Stimulated activated naive CD8-positive, alpha-beta T cell treated with anti-CD3 and anti-CD28 coated beads, Interleukin-15, Interleukin-2, amounts not matched to agents 100 ng/mL and 50 ng/mL, for 24 hours (primary cell): Measurements from ENCODE around the gene INPP5J.

Experiments used
- H3K27ac Mint-ChIP-seq: one replicate; pipeline ENCODE4 v1.8.0; 2021; ENCODE audit warnings: mild to moderate bottlenecking, mixed read lengths
- H3K27me3 Mint-ChIP-seq: one replicate; pipeline ENCODE4 v1.8.0; 2021; ENCODE audit warnings: mixed read lengths
- H3K36me3 Mint-ChIP-seq: one replicate; pipeline ENCODE4 v1.8.0; 2021; ENCODE audit warnings: low read depth, mixed read lengths
- H3K4me1 Mint-ChIP-seq: one replicate; pipeline ENCODE4 v1.8.0; 2021; ENCODE audit warnings: low read depth, mixed read lengths
- H3K4me3 Mint-ChIP-seq: one replicate; pipeline ENCODE4 v1.8.0; 2021; ENCODE audit warnings: mild to moderate bottlenecking, mixed read lengths
- H3K9me3 Mint-ChIP-seq: one replicate; pipeline ENCODE4 v1.8.0; 2021; ENCODE audit warnings: mixed read lengths

INPP5J gene

GRCh38 chr22:31124290-31124689 is 1.5 kb downstream of the INPP5J start:
- H3K4me1 Mint-ChIP-seq: no peaks in the 10 kb centered on the region
- no peaks in the 10 kb centered on the region for H3K36me3 Mint-ChIP-seq
- no peaks in the 10 kb centered on the region for H3K27me3 Mint-ChIP-seq
- H3K4me3 Mint-ChIP-seq: no peak overlapping the region
- no peak overlapping the region for H3K27ac Mint-ChIP-seq
- H3K9me3 Mint-ChIP-seq: no peaks in the 10 kb centered on the region

DNA sequence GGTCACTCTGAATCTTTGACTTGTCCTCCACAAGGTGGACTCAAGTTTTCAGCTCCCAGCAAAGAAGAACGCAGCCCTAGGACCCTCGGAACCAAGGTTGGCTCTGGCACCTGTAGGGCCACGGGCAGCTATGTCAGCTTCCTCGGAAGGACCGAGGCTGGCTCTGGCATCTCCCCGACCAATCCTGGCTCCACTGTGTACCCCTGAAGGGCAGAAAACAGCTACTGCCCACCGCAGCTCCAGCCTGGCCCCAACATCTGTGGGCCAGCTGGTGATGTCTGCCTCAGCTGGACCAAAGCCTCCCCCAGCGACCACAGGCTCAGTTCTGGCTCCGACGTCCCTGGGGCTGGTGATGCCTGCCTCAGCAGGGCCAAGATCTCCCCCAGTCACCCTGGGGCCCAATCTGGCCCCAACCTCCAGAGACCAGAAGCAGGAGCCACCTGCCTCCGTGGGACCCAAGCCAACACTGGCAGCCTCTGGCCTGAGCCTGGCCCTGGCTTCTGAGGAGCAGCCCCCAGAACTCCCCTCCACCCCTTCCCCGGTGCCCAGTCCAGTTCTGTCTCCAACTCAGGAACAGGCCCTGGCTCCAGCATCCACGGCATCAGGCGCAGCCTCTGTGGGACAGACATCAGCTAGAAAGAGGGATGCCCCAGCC is 2.2 kb downstream of the INPP5J start:
- Mint-ChIP-seq H3K27me3 (no peaks in the 10 kb centered on the region), H3K9me3 (no peaks in the 10 kb centered on the region)

GRCh38 chr22:31125521-31126117 is 2.9 kb downstream of the INPP5J start:
- Mint-ChIP-seq H3K27ac (no peak overlapping the region), H3K4me1 (no peaks in the 10 kb centered on the region), H3K27me3 (no peaks in the 10 kb centered on the region), H3K9me3 (no peaks in the 10 kb centered on the region), H3K36me3 (no peaks in the 10 kb centered on the region), H3K4me3 (no peak overlapping the region)

More for the DNA sequence above, 2.2 kb downstream of the INPP5J start:
- no peak overlapping the region for H3K4me3 Mint-ChIP-seq
- H3K27ac Mint-ChIP-seq: no peak overlapping the region
- H3K36me3 Mint-ChIP-seq: no peaks in the 10 kb centered on the region
- no peaks in the 10 kb centered on the region for H3K4me1 Mint-ChIP-seq

DNA sequence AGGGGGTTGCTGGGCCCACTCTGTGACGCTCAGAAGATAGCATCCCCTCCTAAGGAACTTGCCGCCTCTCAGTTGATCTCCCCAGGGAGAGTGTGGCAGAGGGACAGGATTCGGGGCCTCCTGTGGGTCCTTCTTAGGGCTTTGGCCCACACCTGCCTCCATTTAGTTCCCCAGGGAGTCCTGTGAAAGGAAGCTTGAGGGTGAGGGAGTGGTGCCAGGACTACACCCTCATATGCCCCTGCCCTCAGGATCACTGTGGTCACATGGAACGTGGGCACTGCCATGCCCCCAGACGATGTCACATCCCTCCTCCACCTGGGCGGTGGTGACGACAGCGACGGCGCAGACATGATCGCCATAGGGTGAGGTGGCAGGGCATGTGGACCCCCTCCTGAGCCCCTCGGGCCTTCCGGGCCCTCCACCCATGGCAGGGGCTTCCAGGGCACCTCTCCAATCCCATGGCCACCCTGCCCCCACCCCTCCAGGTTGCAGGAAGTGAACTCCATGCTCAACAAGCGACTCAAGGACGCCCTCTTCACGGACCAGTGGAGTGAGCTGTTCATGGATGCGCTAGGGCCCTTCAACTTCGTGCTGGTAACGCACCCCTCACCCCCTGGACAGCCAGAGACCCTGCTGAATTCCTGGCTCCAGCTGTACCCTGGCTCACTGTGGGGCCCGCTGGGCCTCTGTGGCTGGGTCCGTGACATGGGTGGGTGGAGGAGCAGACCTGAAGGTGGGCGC is 3.5 kb downstream of the INPP5J start:
- Mint-ChIP-seq H3K4me3 (no peak overlapping the region), H3K9me3 (no peaks in the 10 kb centered on the region), H3K27ac (no peak overlapping the region), H3K4me1 (no peaks in the 10 kb centered on the region), H3K36me3 (no peaks in the 10 kb centered on the region), H3K27me3 (no peaks in the 10 kb centered on the region)

DNA sequence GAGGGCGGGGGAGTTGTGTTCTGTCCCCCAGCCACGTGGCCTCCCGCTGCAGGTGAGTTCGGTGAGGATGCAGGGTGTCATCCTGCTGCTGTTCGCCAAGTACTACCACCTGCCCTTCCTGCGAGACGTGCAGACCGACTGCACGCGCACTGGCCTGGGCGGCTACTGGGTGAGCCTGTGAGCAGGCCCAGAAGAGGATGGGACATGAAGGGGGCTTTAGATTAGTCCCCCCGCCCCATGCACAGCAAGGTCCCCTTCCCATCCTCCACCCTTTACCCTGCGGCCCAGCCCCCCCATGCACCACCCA is 4.1 kb downstream of the INPP5J start:
- Mint-ChIP-seq H3K36me3 (no peaks in the 10 kb centered on the region), H3K4me3 (no peak overlapping the region), H3K9me3 (no peaks in the 10 kb centered on the region), H3K4me1 (no peaks in the 10 kb centered on the region), H3K27ac (no peak overlapping the region), H3K27me3 (no peaks in the 10 kb centered on the region)

GRCh38 chr22:31127181-31127772 is 4.5 kb downstream of the INPP5J start:
- Mint-ChIP-seq H3K4me1 (no peaks in the 10 kb centered on the region), H3K27ac (no peak overlapping the region), H3K9me3 (no peaks in the 10 kb centered on the region), H3K4me3 (no peak overlapping the region), H3K27me3 (no peaks in the 10 kb centered on the region), H3K36me3 (no peaks in the 10 kb centered on the region)

DNA sequence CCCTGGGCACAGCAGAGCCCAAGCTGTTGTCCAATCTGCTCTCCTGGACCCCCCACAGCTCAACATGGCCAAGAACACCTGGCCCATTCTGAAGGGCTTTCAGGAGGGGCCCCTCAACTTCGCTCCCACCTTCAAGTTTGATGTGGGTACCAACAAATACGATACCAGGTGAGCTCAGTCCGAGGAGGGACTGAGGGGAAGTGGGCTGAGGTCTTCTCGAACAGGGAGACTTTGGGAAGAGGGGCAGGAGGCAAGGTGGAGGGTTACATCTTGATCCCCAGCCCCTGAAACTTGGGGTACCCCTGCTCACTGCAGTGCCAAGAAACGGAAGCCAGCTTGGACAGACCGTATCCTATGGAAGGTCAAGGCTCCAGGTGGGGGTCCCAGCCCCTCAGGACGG is 5.4 kb downstream of the INPP5J start:
- no peaks in the 10 kb centered on the region for H3K36me3 Mint-ChIP-seq
- H3K27ac Mint-ChIP-seq: no peak overlapping the region
- no peaks in the 10 kb centered on the region for H3K9me3 Mint-ChIP-seq
- no peaks in the 10 kb centered on the region for H3K27me3 Mint-ChIP-seq
- H3K4me3 Mint-ChIP-seq: no peak overlapping the region
- H3K4me1 Mint-ChIP-seq: no peaks in the 10 kb centered on the region

- Mint-ChIP-seq H3K27me3 (no peaks in the 10 kb centered on the region), H3K4me1 (no peaks in the 10 kb centered on the region), H3K4me3 (no peak overlapping the region), H3K27ac (no peak overlapping the region), H3K36me3 (no peaks in the 10 kb centered on the region), H3K9me3 (no peaks in the 10 kb centered on the region)
Observed at GRCh38 chr22:31130873-31131272, 8.1 kb downstream of the INPP5J start.

GRCh38 chr22:31133911-31134310 is 11.1 kb downstream of the INPP5J start:
- Mint-ChIP-seq H3K4me1 (no peaks in the 10 kb centered on the region), H3K9me3 (no peaks in the 10 kb centered on the region), H3K27me3 (no peaks in the 10 kb centered on the region), H3K4me3 (no peak overlapping the region), H3K36me3 (no peaks in the 10 kb centered on the region), H3K27ac (no peak overlapping the region)

GRCh38 chr22:31134688-31135087 is 11.9 kb downstream of the INPP5J start:
- Mint-ChIP-seq H3K4me3 (no peak overlapping the region), H3K9me3 (no peaks in the 10 kb centered on the region), H3K27me3 (no peaks in the 10 kb centered on the region), H3K27ac (no peak overlapping the region), H3K36me3 (no peaks in the 10 kb centered on the region), H3K4me1 (no peaks in the 10 kb centered on the region)

DNA sequence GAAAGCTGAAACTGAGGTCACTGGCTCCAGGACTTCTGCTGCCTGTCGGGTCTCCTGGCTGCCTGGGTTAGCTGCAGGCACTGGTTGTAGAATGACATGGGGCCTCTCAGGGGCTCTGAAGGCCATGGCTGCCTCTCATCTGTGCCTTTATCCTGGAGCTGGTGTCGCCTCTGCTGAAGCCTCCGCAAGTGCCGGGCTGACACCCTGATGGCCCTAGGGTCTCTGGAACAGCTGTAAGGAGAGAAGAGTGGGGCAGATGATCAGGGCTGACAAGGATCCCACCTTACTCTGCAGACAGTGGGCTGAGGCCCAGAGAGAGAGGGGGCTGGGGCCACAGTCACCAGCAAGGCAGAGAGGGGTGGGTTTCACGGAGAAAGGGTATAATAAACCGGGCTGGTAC is 12.9 kb downstream of the INPP5J start:
- Mint-ChIP-seq H3K36me3 (no peaks in the 10 kb centered on the region), H3K4me3 (no peak overlapping the region), H3K27me3 (no peaks in the 10 kb centered on the region), H3K4me1 (no peaks in the 10 kb centered on the region), H3K9me3 (no peaks in the 10 kb centered on the region), H3K27ac (no peak overlapping the region)

- Mint-ChIP-seq H3K4me3 (no peak overlapping the region), H3K27ac (no peak overlapping the region), H3K36me3 (no peaks in the 10 kb centered on the region), H3K27me3 (no peaks in the 10 kb centered on the region), H3K9me3 (no peaks in the 10 kb centered on the region), H3K4me1 (no peaks in the 10 kb centered on the region)
Observed at GRCh38 chr22:31136155-31136554, 13.4 kb downstream of the INPP5J start.

GRCh38 chr22:31136711-31137110 is 13.9 kb downstream of the INPP5J start:
- no peak overlapping the region for H3K4me3 Mint-ChIP-seq
- H3K9me3 Mint-ChIP-seq: no peaks in the 10 kb centered on the region
- H3K4me1 Mint-ChIP-seq: no peaks in the 10 kb centered on the region
- H3K27ac Mint-ChIP-seq: no peak overlapping the region
- no peaks in the 10 kb centered on the region for H3K36me3 Mint-ChIP-seq
- H3K27me3 Mint-ChIP-seq: no peaks in the 10 kb centered on the region

GRCh38 chr22:31137721-31138120 is 15.0 kb downstream of the INPP5J start:
- H3K4me1 Mint-ChIP-seq: no peaks in the 10 kb centered on the region

DNA sequence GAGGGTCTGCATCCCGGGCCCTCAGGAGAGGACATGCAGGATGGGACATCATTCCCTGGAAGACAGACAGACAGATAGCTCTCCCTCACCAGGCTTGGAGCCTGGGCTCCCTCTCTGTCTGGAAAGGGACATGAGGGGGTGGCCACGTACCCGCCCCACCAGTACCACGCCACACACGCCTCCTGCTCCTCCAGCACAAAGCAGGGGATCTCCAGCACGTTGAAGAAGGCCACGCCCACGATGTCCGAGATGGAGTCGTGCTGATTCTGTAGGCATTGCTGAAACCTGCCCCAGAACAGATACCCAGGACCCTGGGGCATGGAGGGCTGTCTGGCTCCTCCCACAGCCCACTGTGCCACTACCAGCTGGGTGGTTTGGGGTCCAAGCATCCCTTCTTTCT is 15.4 kb downstream of the INPP5J start:
- H3K9me3 Mint-ChIP-seq: no peaks in the 10 kb centered on the region
- H3K4me3 Mint-ChIP-seq: no peak overlapping the region
- no peak overlapping the region for H3K27ac Mint-ChIP-seq
- no peaks in the 10 kb centered on the region for H3K36me3 Mint-ChIP-seq
- no peaks in the 10 kb centered on the region for H3K27me3 Mint-ChIP-seq
- H3K4me1 Mint-ChIP-seq: no peaks in the 10 kb centered on the region

More at GRCh38 chr22:31137721-31138120, 15.0 kb downstream of the INPP5J start:
- H3K27me3 Mint-ChIP-seq: no peaks in the 10 kb centered on the region
- no peaks in the 10 kb centered on the region for H3K36me3 Mint-ChIP-seq
- H3K27ac Mint-ChIP-seq: no peak overlapping the region
- no peaks in the 10 kb centered on the region for H3K9me3 Mint-ChIP-seq
- no peak overlapping the region for H3K4me3 Mint-ChIP-seq
